GM12874 (cell line): Measurements from ENCODE around the gene METTL1.

Source experiments
- TF ChIP-seq, protein P1 (sequence below): IDR thresholded peaks from 2 replicates; pipeline ENCODE4 v1.5.1; 2011; ENCODE audit warnings: low read depth, mild to moderate bottlenecking, control low read depth, low read length, moderate library complexity; ENCODE audit not compliant: insufficient read depth

METTL1 gene

DNA sequence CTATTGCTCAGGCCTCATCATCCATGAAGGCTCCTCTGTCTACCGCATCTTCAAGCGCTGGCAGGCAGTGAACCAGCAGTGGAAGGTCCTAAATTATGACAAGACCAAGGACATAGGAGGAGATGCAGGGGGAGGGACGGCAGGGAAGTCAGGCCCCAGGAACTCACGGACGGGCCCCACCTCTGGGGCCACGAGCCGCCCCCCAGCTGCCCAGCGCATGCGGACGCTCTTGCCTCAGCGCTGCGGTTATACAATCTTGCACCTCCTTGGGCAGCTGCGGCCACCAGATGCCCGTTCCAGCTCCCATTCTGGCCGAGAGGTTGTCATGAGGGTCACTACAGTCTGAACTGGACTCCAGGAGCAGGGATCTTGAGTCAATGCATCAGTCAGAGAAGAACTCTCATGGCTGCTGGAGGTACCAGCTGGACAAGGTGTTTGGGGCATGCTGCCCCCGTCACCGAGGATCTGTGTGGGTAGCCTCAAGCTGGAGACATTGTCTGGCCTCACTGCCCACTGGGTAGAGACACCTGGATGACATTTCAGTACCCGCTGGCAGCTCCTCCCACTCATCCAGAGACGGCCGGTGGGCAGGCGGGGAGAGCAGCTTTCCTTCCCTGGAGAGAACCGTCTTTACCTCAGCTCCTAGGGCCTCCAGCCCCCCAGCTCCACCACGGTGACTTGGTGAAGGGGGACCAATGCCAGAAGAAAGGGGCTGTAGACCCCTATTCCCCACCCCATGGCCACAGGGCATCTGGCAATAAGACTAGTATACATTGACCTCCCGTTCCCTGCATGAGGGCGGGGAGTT lies 13.1 kb downstream of the METTL1 start:
- TF ChIP-seq, protein P1, sequence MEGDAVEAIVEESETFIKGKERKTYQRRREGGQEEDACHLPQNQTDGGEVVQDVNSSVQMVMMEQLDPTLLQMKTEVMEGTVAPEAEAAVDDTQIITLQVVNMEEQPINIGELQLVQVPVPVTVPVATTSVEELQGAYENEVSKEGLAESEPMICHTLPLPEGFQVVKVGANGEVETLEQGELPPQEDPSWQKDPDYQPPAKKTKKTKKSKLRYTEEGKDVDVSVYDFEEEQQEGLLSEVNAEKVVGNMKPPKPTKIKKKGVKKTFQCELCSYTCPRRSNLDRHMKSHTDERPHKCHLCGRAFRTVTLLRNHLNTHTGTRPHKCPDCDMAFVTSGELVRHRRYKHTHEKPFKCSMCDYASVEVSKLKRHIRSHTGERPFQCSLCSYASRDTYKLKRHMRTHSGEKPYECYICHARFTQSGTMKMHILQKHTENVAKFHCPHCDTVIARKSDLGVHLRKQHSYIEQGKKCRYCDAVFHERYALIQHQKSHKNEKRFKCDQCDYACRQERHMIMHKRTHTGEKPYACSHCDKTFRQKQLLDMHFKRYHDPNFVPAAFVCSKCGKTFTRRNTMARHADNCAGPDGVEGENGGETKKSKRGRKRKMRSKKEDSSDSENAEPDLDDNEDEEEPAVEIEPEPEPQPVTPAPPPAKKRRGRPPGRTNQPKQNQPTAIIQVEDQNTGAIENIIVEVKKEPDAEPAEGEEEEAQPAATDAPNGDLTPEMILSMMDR = no peak

DNA sequence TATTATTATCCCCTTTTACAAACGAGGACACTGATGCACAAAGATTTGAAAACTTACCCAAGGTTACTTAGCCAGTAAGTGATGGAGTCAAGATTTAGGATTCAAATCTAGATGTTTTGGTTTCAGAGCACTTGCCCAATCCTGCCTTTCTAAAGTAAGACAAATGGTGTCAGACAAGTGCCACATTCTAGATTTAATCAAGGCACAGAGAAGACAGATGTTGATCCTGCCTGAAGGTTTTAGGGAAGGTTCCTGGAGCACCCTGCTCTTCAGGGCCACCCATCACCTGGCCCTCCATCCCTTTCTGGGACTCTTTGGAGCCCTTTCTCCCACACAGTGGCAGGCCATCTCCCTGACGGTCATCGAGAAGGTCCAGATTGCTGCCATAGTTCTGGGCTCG lies 14.1 kb downstream of the METTL1 start:
- TF ChIP-seq, protein P1 = no peak

DNA sequence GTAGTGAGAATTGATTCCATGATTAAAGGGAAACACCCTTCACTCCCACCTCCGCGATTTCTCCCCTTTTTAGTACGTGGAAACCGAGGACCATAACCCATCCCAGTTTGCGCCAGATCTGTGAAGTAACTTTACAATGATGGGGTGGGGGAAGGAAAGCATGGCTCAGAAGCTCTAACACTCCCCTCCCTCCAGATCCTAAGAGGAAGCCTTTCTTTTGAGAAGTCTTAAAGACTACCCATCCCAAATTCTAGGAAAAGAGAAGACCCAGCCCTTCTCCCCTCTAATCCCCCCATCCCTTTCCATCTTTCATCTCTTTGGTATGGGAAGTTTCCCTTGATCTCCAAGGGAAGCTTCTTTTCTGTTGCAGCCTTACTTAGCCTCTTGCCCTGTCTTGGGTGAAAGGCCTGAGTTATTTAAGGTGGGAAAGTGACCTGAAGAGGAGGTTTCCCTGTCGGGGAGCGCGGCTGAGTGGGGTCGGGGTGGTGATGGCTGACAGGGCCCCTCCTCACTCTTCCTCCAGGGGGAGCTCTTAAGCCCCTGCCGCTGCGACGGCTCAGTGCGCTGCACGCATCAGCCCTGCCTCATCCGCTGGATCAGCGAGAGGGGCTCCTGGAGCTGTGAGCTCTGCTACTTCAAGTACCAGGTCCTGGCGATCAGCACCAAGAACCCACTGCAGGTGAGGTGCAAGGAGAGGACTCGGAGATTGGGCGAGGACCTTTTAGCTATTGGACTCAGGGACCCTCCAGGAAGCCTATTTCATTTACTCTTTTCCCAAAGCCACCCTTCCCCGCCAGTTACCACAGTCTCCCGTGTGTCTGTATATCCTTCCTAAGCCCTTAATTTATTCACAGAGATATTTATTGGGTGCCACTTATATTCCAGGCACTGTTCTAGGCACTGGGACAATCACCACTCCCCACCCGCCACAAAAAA lies 15.2 kb downstream of the METTL1 start:
- TF ChIP-seq, protein P1 = peak; percentile 97

- TF ChIP-seq, protein P1 = no peak
Observed at GRCh38 chr12:57755454-57756372, 16.2 kb downstream of the METTL1 start.

DNA sequence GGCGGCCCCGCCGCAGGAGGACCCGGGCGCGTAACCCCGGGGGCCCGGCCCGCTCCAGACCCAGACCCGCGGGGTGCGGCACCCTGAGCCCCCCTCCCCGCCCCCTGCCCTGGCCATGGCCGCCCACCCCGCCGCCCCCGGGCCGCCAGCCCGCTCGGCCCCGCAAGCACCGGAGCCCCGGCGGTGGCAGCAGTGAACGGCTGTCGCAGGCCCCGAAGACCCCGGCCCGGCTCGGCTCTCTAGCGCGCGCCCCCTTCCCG lies 16.8 kb downstream of the METTL1 start:
- TF ChIP-seq, protein P1 = no peak

GRCh38 chr12:57754411-57755193 lies 17.3 kb downstream of the METTL1 start, which contains the start of gene MARCHF9:
MARCHF9 (plus strand) TSS chr12:57755103; CDS start chr12:57755529, 426 bp downstream.
- TF ChIP-seq, protein P1 = no peak
